K562 (cell line): Measurements from ENCODE around the gene ZFP42.

ENCODE experiments used
- MXD1 ChIP-seq: fragments of 250-450 bp; sonication (Bioruptor Pico); IDR thresholded peaks from 2 replicates; pipeline ENCODE4 v1.8.0; 2021; ENCODE audit warnings: borderline replicate concordance, mild to moderate bottlenecking, moderate library complexity; ENCODE audit not compliant: poor library complexity, severe bottlenecking
- PREB ChIP-seq: sonication (generic); formaldehyde crosslinking; IDR thresholded peaks from 2 replicates; pipeline ENCODE4 v1.8.1; 2023; ENCODE audit warnings: mild to moderate bottlenecking, missing genetic modification reagents
- ZBTB8A ChIP-seq: fragments of 450-650 bp; IDR thresholded peaks from 2 replicates; pipeline ENCODE4 v1.6.1; 2018; ENCODE audit warnings: mild to moderate bottlenecking, moderate library complexity; ENCODE audit not compliant: partially characterized antibody
- ZNF586 ChIP-seq: fragments of 450-650 bp; formaldehyde crosslinking; conservative IDR thresholded peaks from 2 replicates; pipeline ENCODE4 v1.4.0; 2020; ENCODE audit warnings: mild to moderate bottlenecking, moderate library complexity
- TF ChIP-seq, protein P1 (sequence below), 3 experiments: IDR thresholded peaks in 2 of 3; conservative IDR thresholded peaks in 1 of 3; 2 replicates each; pipeline ENCODE4 v1.5.1; 2011 to 2012; ENCODE audit warnings: low read length in 3 of 3, mild to moderate bottlenecking in 3 of 3, control low read depth in 2 of 3, improper control_type of control experiment in 1 of 3, inconsistent platforms in 1 of 3, low read depth in 1 of 3, mixed read lengths in 1 of 3, moderate library complexity in 1 of 3; ENCODE audit not compliant: insufficient read depth in 2 of 3

DNA sequence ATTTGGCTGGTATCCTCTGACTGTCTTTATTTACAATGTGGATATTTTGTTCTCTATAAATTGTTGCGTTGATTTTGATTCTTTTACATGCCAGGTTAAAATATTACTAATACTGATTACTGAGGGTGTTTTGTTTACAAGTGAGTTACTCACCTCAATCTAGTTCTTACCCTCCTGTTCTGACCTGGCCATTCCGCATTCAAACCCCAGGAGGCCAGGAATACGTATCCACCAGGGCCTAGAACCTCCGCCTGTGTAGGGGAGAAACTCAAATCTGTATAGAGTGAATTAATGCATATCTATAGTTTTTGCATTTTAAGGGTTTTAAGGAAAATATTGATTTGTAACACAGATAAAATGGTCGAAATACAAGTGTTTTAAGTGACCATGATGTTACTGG, 2.6 kb upstream of the ZFP42 start:
- TF ChIP-seq ZNF586 (CRISPR knock-in tag) (no peak), PREB (CRISPR knock-in tag) (no peak), ZBTB8A (no peak), MXD1 (CRISPR knock-in tag) (no peak)
- TF ChIP-seq, protein P1, sequence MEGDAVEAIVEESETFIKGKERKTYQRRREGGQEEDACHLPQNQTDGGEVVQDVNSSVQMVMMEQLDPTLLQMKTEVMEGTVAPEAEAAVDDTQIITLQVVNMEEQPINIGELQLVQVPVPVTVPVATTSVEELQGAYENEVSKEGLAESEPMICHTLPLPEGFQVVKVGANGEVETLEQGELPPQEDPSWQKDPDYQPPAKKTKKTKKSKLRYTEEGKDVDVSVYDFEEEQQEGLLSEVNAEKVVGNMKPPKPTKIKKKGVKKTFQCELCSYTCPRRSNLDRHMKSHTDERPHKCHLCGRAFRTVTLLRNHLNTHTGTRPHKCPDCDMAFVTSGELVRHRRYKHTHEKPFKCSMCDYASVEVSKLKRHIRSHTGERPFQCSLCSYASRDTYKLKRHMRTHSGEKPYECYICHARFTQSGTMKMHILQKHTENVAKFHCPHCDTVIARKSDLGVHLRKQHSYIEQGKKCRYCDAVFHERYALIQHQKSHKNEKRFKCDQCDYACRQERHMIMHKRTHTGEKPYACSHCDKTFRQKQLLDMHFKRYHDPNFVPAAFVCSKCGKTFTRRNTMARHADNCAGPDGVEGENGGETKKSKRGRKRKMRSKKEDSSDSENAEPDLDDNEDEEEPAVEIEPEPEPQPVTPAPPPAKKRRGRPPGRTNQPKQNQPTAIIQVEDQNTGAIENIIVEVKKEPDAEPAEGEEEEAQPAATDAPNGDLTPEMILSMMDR (IDR thresholded peaks at IDR 0.05 in 2 of 3, conservative IDR thresholded peaks at IDR 0.05 in 1 of 3; ENCODE audit: insufficient read depth in 2 of 3, low read depth in 1 of 3, low read length in 3 of 3) = no peak
